ENCODE results near the gene ECPAS. TPM values are rescaled to one million over a fixed set of nuclear protein-coding genes. Genes with fewer than 3 reads are reported as not detected.
"Not testable (repeated sequence)": the region's sequence is repeated elsewhere in the genome, so short reads cannot be mapped to it uniquely, and the experiment has no call there.

ECPAS gene
- total RNA-seq, 4 donors from 2014 or later: 59.4 to 98.4 (median 86.3) TPM

GRCh38 chr9:111525056-111525977, 41.1 kb upstream of the ECPAS start, which contains the start of gene ZNF483:
ZNF483 (plus strand) TSS chr9:111525179; CDS start chr9:111527396, 2,217 bp downstream.
- DNase-seq (ENCODE audit: low spot score in 2 of 2): peak in 1 of 2 donors; percentile 77
- Histone ChIP-seq H3K27ac (no peak within 1 kb of the TSS), H3K36me3 (no peaks in the 10 kb centered on the region), H3K27me3 (no peaks in the 10 kb centered on the region), H3K4me3 (peak within 1 kb of the TSS; percentile 65), H3K4me1 (peaks cover 14% of the 10 kb centered on the region), H3K9me3 (no peaks in the 10 kb centered on the region)
- no peak for TF ChIP-seq POLR2AphosphoS5 (IDR thresholded peaks at IDR 0.05)
- no peak for TF ChIP-seq CTCF (IDR thresholded peaks at IDR 0.05)
- TF ChIP-seq EP300 (IDR thresholded peaks at IDR 0.05): no peak
- TF ChIP-seq POLR2A (IDR thresholded peaks at IDR 0.05): no peak
- 3% methylated on average over 27 of the region's 66 CpGs for WGBS

GRCh38 chr9:111524731-111525055, 40.5 kb upstream of the ECPAS start:
- H3K27me3 ChIP-seq: no peaks in the 10 kb centered on the region
- WGBS: 27% methylated on average over 7 of the region's 7 CpGs
- no peak for TF ChIP-seq POLR2AphosphoS5 (IDR thresholded peaks at IDR 0.05)
- TF ChIP-seq POLR2A (IDR thresholded peaks at IDR 0.05): no peak
- TF ChIP-seq CTCF (IDR thresholded peaks at IDR 0.05): no peak
- TF ChIP-seq EP300 (IDR thresholded peaks at IDR 0.05): no peak
- H3K4me1 ChIP-seq: peaks cover 14% of the 10 kb centered on the region
- no peak overlapping the region for H3K27ac ChIP-seq
- H3K9me3 ChIP-seq: no peaks in the 10 kb centered on the region
- no peaks in the 10 kb centered on the region for H3K36me3 ChIP-seq
- DNase-seq (ENCODE audit: low spot score in 2 of 2): no peak
- H3K4me3 ChIP-seq: peak overlapping the region; percentile 65

GRCh38 chr9:111516061-111516465, 31.9 kb upstream of the ECPAS start:
- Histone ChIP-seq H3K36me3 (no peaks in the 10 kb centered on the region), H3K4me3 (no peak overlapping the region), H3K4me1 (no peaks in the 10 kb centered on the region), H3K9me3 (no peaks in the 10 kb centered on the region), H3K27ac (no peak overlapping the region), H3K27me3 (no peaks in the 10 kb centered on the region)
- DNase-seq (ENCODE audit: low spot score in 2 of 2): no peak
- WGBS: 66% methylated on average over 2 of the region's 2 CpGs
- no peak for TF ChIP-seq CTCF (IDR thresholded peaks at IDR 0.05)
- TF ChIP-seq EP300 (IDR thresholded peaks at IDR 0.05): no peak
- TF ChIP-seq POLR2AphosphoS5 (IDR thresholded peaks at IDR 0.05): no peak
- no peak for TF ChIP-seq POLR2A (IDR thresholded peaks at IDR 0.05)

- no peaks in the 10 kb centered on the region for H3K36me3 ChIP-seq
- no peaks in the 10 kb centered on the region for H3K4me1 ChIP-seq
- no peak for DNase-seq (ENCODE audit: low spot score in 2 of 2)
- H3K27me3 ChIP-seq: no peaks in the 10 kb centered on the region
- H3K9me3 ChIP-seq: no peaks in the 10 kb centered on the region
- TF ChIP-seq POLR2AphosphoS5 (IDR thresholded peaks at IDR 0.05) (no peak), EP300 (IDR thresholded peaks at IDR 0.05) (no peak), POLR2A (IDR thresholded peaks at IDR 0.05) (no peak), CTCF (IDR thresholded peaks at IDR 0.05) (no peak)
- H3K27ac ChIP-seq: no peak overlapping the region
- no peak overlapping the region for H3K4me3 ChIP-seq
These were observed 30.8 kb upstream of the ECPAS start for GRCh38 chr9:111514967-111515366.

- WGBS: 74% methylated on average over 6 of the region's 6 CpGs
- DNase-seq (ENCODE audit: low spot score in 2 of 2); H3K36me3 ChIP-seq; H3K9me3 ChIP-seq; H3K27me3 ChIP-seq; H3K27ac ChIP-seq; H3K4me1 ChIP-seq; H3K4me3 ChIP-seq: not testable (repeated sequence)
These were observed 27.4 kb upstream of the ECPAS start for GRCh38 chr9:111511581-111511980.

Measured in suprapubic skin (tissue), 4 donors.